ENCODE data around the gene ANKH. TPM values are rescaled to one million over a fixed set of nuclear protein-coding genes. Genes with fewer than 3 reads are reported as not detected.

ANKH gene
- total and polyA plus RNA-seq, 2 of the 13 experiments (the other 11 are each of a cell fraction or from before 2014, with no cell fraction given) = 25.0 to 36.0 TPM

DNA sequence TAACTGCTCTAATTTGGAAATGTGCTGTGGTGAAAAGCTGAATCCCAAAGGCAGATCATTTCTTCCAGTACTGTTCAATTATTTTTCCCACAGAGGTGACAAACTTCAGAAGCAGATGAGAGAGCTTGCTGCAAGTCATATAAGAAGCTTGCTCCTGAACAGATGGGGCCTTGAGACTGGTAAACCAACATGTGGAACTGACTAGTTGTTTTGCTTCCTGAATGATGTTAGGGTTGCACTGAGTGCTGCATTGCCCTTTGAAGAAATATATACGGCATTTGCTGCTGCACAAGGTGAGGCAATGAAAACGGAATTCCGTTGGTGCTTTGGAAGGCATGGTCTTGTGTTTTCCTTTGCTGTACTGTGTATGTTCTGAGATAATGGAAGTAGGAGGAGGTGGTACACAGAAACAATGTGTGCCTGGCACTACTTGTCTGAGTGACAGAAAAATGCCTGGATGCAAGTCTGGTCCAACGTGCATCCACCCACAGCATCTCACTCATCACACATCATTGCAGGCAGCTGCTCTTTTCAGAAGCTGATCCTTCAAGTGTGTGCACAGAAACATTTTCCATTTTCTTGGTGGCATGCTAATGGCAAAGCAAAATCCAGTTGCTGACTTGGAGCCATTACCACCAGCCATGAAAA lies 76.9 kb downstream of the ANKH start:
- no peak overlapping the region for H3K4me2 ChIP-seq (ENCODE audit: low read depth, low read length)
- no peak overlapping the region for H3K9ac ChIP-seq (ENCODE audit: insufficient read depth, low read depth, low read length)
- no peaks in the 10 kb centered on the region for H3K27me3 ChIP-seq (ENCODE audit: control insufficient read depth in 1 of 2, insufficient read depth in 2 of 2, low read length in 2 of 2)
- no peak overlapping the region for H3K4me3 ChIP-seq (replicated peaks in 1 of 3; ENCODE audit: insufficient read depth in 1 of 3, low read depth in 2 of 3, low read length in 3 of 3)
- intact Hi-C loops (cut with micrococcal nuclease; ENCODE audit: unreplicated experiment) = no loop called here
- POLR2A ChIA-PET = no interaction called here
- H3K27ac ChIP-seq (ENCODE audit: extremely low read length, insufficient read depth, low read length) = no peak overlapping the region
- FAIRE-seq (no peak), DNase-seq (ENCODE audit: low spot score) (no peak), ATAC-seq (no peak)
- no peaks in the 10 kb centered on the region for H3K79me2 ChIP-seq (ENCODE audit: insufficient read depth, low read length)
- CTCF ChIA-PET (ENCODE audit: low intra/inter-chr PET ratio, low total read pairs) = no interaction called here
- H3K9me3 ChIP-seq (ENCODE audit: low read length) = no peaks in the 10 kb centered on the region
- WGBS (ENCODE audit: low lambda C conversion rate) = 80% methylated on average over 4 of the region's 4 CpGs
- H3K36me3 ChIP-seq (replicated peaks in 1 of 2; ENCODE audit: control insufficient read depth in 1 of 2, insufficient read depth in 2 of 2, low read length in 2 of 2) = peaks cover 2 to 3% of the 10 kb centered on the region in 2 experiments; a peak in 1 of 5 replicates
- BruUV-seq (replicated peaks) = no TSS peak
- no peak overlapping the region for H2AFZ ChIP-seq (ENCODE audit: low read length)
- in situ Hi-C loops (cut with HindIII; ENCODE audit: extremely low pct_ligation_motif_present, low pct_unique_long_range_greater_than_20kb) = no loop called here
- H4K20me1 ChIP-seq (ENCODE audit: insufficient read depth, low read length) = no peaks in the 10 kb centered on the region
- no peak for TF ChIP-seq PLRG1 (conservative IDR thresholded peaks at IDR 0.05)
- H3K4me1 ChIP-seq (ENCODE audit: insufficient read depth, low read length) = peaks cover 18% of the 10 kb centered on the region

DNA sequence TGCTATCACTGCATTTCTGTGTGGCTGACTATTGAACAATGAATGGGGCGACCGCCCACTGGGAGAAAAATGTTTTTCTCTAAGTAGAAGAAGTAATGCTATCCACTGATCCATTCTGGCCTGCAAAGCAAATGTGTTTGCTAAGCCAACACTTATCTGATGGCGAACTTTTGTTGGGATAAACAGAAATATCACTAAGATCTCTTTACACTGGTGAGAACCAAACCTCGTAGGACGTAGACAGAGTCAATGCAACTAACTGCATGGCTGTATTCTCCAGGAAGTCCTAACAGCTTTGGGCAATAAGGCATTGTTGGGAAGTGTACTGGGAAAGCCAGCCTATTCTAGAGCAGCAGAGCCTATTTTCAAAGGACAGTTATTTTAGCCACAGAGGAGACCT lies 77.7 kb downstream of the ANKH start:
- ChIA-PET POLR2A (no interaction called here), CTCF (ENCODE audit: low intra/inter-chr PET ratio, low total read pairs) (no interaction called here)
- H3K9me3 ChIP-seq (ENCODE audit: low read length) = no peaks in the 10 kb centered on the region
- no peaks in the 10 kb centered on the region for H3K79me2 ChIP-seq (ENCODE audit: insufficient read depth, low read length)
- no peaks in the 10 kb centered on the region for H3K27me3 ChIP-seq (ENCODE audit: control insufficient read depth in 1 of 2, insufficient read depth in 2 of 2, low read length in 2 of 2)
- 89% methylated on average over 5 of the region's 5 CpGs for WGBS (ENCODE audit: low lambda C conversion rate)
- in situ Hi-C loops (cut with HindIII; ENCODE audit: extremely low pct_ligation_motif_present, low pct_unique_long_range_greater_than_20kb) (no loop called here), intact Hi-C loops (cut with micrococcal nuclease; ENCODE audit: unreplicated experiment) (no loop called here)
- no peak overlapping the region for H3K9ac ChIP-seq (ENCODE audit: insufficient read depth, low read depth, low read length)
- BruUV-seq (replicated peaks) = no TSS peak
- TF ChIP-seq, protein P1, sequence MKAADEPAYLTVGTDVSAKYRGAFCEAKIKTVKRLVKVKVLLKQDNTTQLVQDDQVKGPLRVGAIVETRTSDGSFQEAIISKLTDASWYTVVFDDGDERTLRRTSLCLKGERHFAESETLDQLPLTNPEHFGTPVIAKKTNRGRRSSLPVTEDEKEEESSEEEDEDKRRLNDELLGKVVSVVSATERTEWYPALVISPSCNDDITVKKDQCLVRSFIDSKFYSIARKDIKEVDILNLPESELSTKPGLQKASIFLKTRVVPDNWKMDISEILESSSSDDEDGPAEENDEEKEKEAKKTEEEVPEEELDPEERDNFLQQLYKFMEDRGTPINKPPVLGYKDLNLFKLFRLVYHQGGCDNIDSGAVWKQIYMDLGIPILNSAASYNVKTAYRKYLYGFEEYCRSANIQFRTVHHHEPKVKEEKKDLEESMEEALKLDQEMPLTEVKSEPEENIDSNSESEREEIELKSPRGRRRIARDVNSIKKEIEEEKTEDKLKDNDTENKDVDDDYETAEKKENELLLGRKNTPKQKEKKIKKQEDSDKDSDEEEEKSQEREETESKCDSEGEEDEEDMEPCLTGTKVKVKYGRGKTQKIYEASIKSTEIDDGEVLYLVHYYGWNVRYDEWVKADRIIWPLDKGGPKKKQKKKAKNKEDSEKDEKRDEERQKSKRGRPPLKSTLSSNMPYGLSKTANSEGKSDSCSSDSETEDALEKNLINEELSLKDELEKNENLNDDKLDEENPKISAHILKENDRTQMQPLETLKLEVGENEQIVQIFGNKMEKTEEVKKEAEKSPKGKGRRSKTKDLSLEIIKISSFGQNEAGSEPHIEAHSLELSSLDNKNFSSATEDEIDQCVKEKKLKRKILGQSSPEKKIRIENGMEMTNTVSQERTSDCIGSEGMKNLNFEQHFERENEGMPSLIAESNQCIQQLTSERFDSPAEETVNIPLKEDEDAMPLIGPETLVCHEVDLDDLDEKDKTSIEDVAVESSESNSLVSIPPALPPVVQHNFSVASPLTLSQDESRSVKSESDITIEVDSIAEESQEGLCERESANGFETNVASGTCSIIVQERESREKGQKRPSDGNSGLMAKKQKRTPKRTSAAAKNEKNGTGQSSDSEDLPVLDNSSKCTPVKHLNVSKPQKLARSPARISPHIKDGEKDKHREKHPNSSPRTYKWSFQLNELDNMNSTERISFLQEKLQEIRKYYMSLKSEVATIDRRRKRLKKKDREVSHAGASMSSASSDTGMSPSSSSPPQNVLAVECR (CRISPR knock-in tag; IDR thresholded peaks at IDR 0.05; ENCODE audit: borderline replicate concordance) = 0 out of 2 replicates have a peak, but pooled peaks have one; percentile 18
- no peak for TF ChIP-seq MTA1 (CRISPR knock-in tag; IDR thresholded peaks at IDR 0.05; ENCODE audit: borderline replicate concordance)
- no peak overlapping the region for H3K4me2 ChIP-seq (ENCODE audit: low read depth, low read length)
- ATAC-seq = peak; percentile 23; the same call in 2 of the 3 replicates
- FAIRE-seq = no peak
- H3K36me3 ChIP-seq (replicated peaks in 1 of 2; ENCODE audit: control insufficient read depth in 1 of 2, insufficient read depth in 2 of 2, low read length in 2 of 2) = peaks cover 2 to 3% of the 10 kb centered on the region in 2 experiments; a peak in 1 of 5 replicates
- H4K20me1 ChIP-seq (ENCODE audit: insufficient read depth, low read length) = no peaks in the 10 kb centered on the region
- DNase-seq (ENCODE audit: low spot score) = no peak
- peaks cover 23% of the 10 kb centered on the region for H3K4me1 ChIP-seq (ENCODE audit: insufficient read depth, low read length)
- no peak overlapping the region for H3K4me3 ChIP-seq (replicated peaks in 1 of 3; ENCODE audit: insufficient read depth in 1 of 3, low read depth in 2 of 3, low read length in 3 of 3)
- H2AFZ ChIP-seq (ENCODE audit: low read length) = no peak overlapping the region
- H3K27ac ChIP-seq (ENCODE audit: extremely low read length, insufficient read depth, low read length) = peak overlapping the region; percentile 32
